Measurements from ENCODE around the gene STARD13.

The STARD13 gene

GRCh38 chr13:33213797-33214196, 71.8 kb downstream of the STARD13 start:
- no peak for DNase-seq

- no peak for DNase-seq
Measured at GRCh38 chr13:33213024-33213768, 72.4 kb downstream of the STARD13 start.

- DNase-seq = no peak
Measured at GRCh38 chr13:33212396-33212795, 73.2 kb downstream of the STARD13 start.

- no peak for DNase-seq
Measured at GRCh38 chr13:33210090-33210489, 75.5 kb downstream of the STARD13 start.

- no peak for DNase-seq
Measured at GRCh38 chr13:33208290-33209220, 77.0 kb downstream of the STARD13 start.

- DNase-seq = no peak
Measured at GRCh38 chr13:33207615-33207961, 78.0 kb downstream of the STARD13 start.

- DNase-seq = no peak
Measured at GRCh38 chr13:33206945-33207614, 78.5 kb downstream of the STARD13 start.

GRCh38 chr13:33206425-33206824, 79.1 kb downstream of the STARD13 start:
- DNase-seq = no peak

- DNase-seq = no peak
Measured at GRCh38 chr13:33205804-33206221, 79.7 kb downstream of the STARD13 start.

GRCh38 chr13:33205224-33205623, 80.3 kb downstream of the STARD13 start:
- no peak for DNase-seq

- DNase-seq = no peak
Measured at GRCh38 chr13:33204130-33204927, 81.2 kb downstream of the STARD13 start.

- no peak for DNase-seq
Measured at GRCh38 chr13:33202644-33203169, 82.8 kb downstream of the STARD13 start.

GRCh38 chr13:33201659-33202058, 83.9 kb downstream of the STARD13 start:
- no peak for DNase-seq

- DNase-seq = no peak
Measured at GRCh38 chr13:33199289-33199850, 86.2 kb downstream of the STARD13 start.

- no peak for DNase-seq
Measured at GRCh38 chr13:33197541-33197971, 88.0 kb downstream of the STARD13 start.

- DNase-seq = no peak
Measured at GRCh38 chr13:33196767-33197166, 88.8 kb downstream of the STARD13 start.

GRCh38 chr13:33195693-33196464, 89.7 kb downstream of the STARD13 start:
- DNase-seq = no peak

- no peak for DNase-seq
Measured at GRCh38 chr13:33194820-33195692, 90.5 kb downstream of the STARD13 start.

- no peak for DNase-seq
Measured at GRCh38 chr13:33193428-33193974, 92.1 kb downstream of the STARD13 start.

All from activated T-cell treated with anti-CD3 and anti-CD28 coated beads, Interleukin-2, amount 50 U/mL, for 48 hours (primary cell).